Measurements from ENCODE around the gene DMBX1.

- TF ChIP-seq POLR2A (IDR thresholded peaks at IDR 0.05): no peak
- no peak for TF ChIP-seq CTCF (IDR thresholded peaks at IDR 0.05)
These were observed 2.0 kb downstream of the DMBX1 start for GRCh38 chr1:46491443-46492268.
